SK-N-SH treated with all-trans-retinoic acid at 6 μM for 48 hours (cell line): ENCODE data around the gene CENPP.

Experiments used
- ATAC-seq: fragments of 200-7000 bp; cut with Tn5 transposase; 3 replicates; pipeline ENCODE4 v1.9.1; 2020; ENCODE audit warnings: mild to moderate bottlenecking, moderate library complexity
- ARNTL ChIP-seq: fragments of 450-650 bp; formaldehyde crosslinking; IDR thresholded peaks from 2 replicates; pipeline ENCODE4 v1.5.0; 2020; ENCODE audit warnings: low read depth, mild to moderate bottlenecking, moderate library complexity, borderline replicate concordance
- BACH2 ChIP-seq: fragments of 250-450 bp; sonication (Bioruptor Pico); IDR thresholded peaks from 2 replicates; pipeline ENCODE4 v1.9.0; 2021; ENCODE audit warnings: mild to moderate bottlenecking, borderline replicate concordance
- CREB5 ChIP-seq: fragments of 250-450 bp; sonication (Bioruptor Pico); IDR thresholded peaks from 2 replicates; pipeline ENCODE4 v1.5.1; 2020; ENCODE audit warnings: low read depth, mild to moderate bottlenecking, moderate library complexity
- CSDC2 ChIP-seq: fragments of 250-450 bp; sonication (Bioruptor Pico); IDR thresholded peaks from 2 replicates; pipeline ENCODE4 v1.5.0; 2020; ENCODE audit warnings: mild to moderate bottlenecking, moderate library complexity
- CSRNP3 ChIP-seq: fragments of 250-450 bp; sonication (Bioruptor Pico); IDR thresholded peaks from 2 replicates; pipeline ENCODE4 v1.5.1; 2021; ENCODE audit warnings: mild to moderate bottlenecking, moderate library complexity
- ESRRG ChIP-seq: fragments of 250-450 bp; sonication (Bioruptor Pico); IDR thresholded peaks from 2 replicates; pipeline ENCODE4 v1.6.1; 2021; ENCODE audit warnings: mild to moderate bottlenecking
- GLIS3 ChIP-seq: fragments of 250-450 bp; sonication (Bioruptor Pico); IDR thresholded peaks from 2 replicates; pipeline ENCODE4 v1.5.0; 2020; ENCODE audit warnings: mild to moderate bottlenecking, moderate library complexity
- ISL1 ChIP-seq: fragments of 250-450 bp; sonication (Bioruptor Pico); IDR thresholded peaks from 2 replicates; pipeline ENCODE4 v2.1.2; 2022; ENCODE audit warnings: mild to moderate bottlenecking, moderate library complexity
- OSR1 ChIP-seq: fragments of 250-450 bp; sonication (Bioruptor Pico); IDR thresholded peaks from 2 replicates; pipeline ENCODE4 v1.8.0; 2022; ENCODE audit warnings: moderate library complexity, mild to moderate bottlenecking, inconsistent platforms
- PATZ1 ChIP-seq: fragments of 250-450 bp; sonication (Bioruptor Pico); IDR thresholded peaks from 2 replicates; pipeline ENCODE4 v1.8.0; 2020; ENCODE audit warnings: mild to moderate bottlenecking, moderate library complexity, borderline replicate concordance
- POU6F1 ChIP-seq: fragments of 250-450 bp; sonication (Bioruptor Pico); IDR thresholded peaks from 2 replicates; pipeline ENCODE4 v1.8.0; 2021; ENCODE audit warnings: low read depth, mild to moderate bottlenecking, moderate library complexity, borderline replicate concordance
- PPARA ChIP-seq: fragments of 250-450 bp; sonication (Bioruptor Pico); IDR thresholded peaks from 2 replicates; pipeline ENCODE4 v1.5.0; 2020; ENCODE audit warnings: mild to moderate bottlenecking, borderline replicate concordance
- TCF4 ChIP-seq: fragments of 250-450 bp; sonication (Bioruptor Pico); IDR thresholded peaks from 2 replicates; pipeline ENCODE4 v1.8.0; 2021; ENCODE audit warnings: mild to moderate bottlenecking, moderate library complexity, borderline replicate concordance
- TSHZ2 ChIP-seq: fragments of 250-450 bp; sonication (Bioruptor Pico); IDR thresholded peaks from 2 replicates; pipeline ENCODE4 v1.5.0; 2020; ENCODE audit warnings: mild to moderate bottlenecking, moderate library complexity
- ZC3H10 ChIP-seq: fragments of 250-450 bp; sonication (Bioruptor Pico); IDR thresholded peaks from 2 replicates; pipeline ENCODE4 v1.5.1; 2021; ENCODE audit warnings: mild to moderate bottlenecking, moderate library complexity
- ZFP30 ChIP-seq: fragments of 450-650 bp; formaldehyde crosslinking; IDR thresholded peaks from 2 replicates; pipeline ENCODE4 v1.5.0; 2022; ENCODE audit warnings: mild to moderate bottlenecking, moderate library complexity
- ZNF565 ChIP-seq: fragments of 450-650 bp; formaldehyde crosslinking; conservative IDR thresholded peaks from 2 replicates; pipeline ENCODE4 v1.5.0; 2020; ENCODE audit warnings: low read depth, mild to moderate bottlenecking, moderate library complexity
- ZNF8 ChIP-seq: fragments of 450-650 bp; formaldehyde crosslinking; IDR thresholded peaks from 2 replicates; pipeline ENCODE4 v1.5.0; 2020; ENCODE audit warnings: mild to moderate bottlenecking, moderate library complexity

Gene CENPP

GRCh38 chr9:92525306-92525705, 199.6 kb downstream of the CENPP start:
- no peak for ATAC-seq
- TF ChIP-seq TCF4 (CRISPR knock-in tag) (no peak), PPARA (CRISPR knock-in tag) (no peak), CREB5 (CRISPR knock-in tag) (no peak), CSRNP3 (no peak), OSR1 (CRISPR knock-in tag) (no peak), ARNTL (CRISPR knock-in tag) (no peak), ZNF565 (CRISPR knock-in tag) (no peak)

GRCh38 chr9:92527291-92527828, 201.6 kb downstream of the CENPP start:
- ATAC-seq, result no peak
- TF ChIP-seq CSDC2 (no peak), ISL1 (CRISPR knock-in tag) (no peak), ESRRG (no peak), TSHZ2 (CRISPR knock-in tag) (no peak), ZNF8 (CRISPR knock-in tag) (no peak), ZFP30 (CRISPR knock-in tag) (no peak), CSRNP3 (no peak), ZC3H10 (CRISPR knock-in tag) (no peak), PATZ1 (CRISPR knock-in tag) (no peak), BACH2 (CRISPR knock-in tag) (no peak)

- no peak for ATAC-seq
- no peak for TF ChIP-seq GLIS3 (CRISPR knock-in tag)
- TF ChIP-seq TSHZ2 (CRISPR knock-in tag), result no peak
- no peak for TF ChIP-seq ARNTL (CRISPR knock-in tag)
- no peak for TF ChIP-seq ESRRG
- TF ChIP-seq CSDC2, result no peak
- TF ChIP-seq TCF4 (CRISPR knock-in tag), result no peak
- TF ChIP-seq PPARA (CRISPR knock-in tag), result no peak
- TF ChIP-seq OSR1 (CRISPR knock-in tag), result no peak
- no peak for TF ChIP-seq CREB5 (CRISPR knock-in tag)
- TF ChIP-seq CSRNP3, result no peak
- no peak for TF ChIP-seq POU6F1 (CRISPR knock-in tag)
- TF ChIP-seq ZNF565 (CRISPR knock-in tag), result no peak
Observed at GRCh38 chr9:92527832-92528521, 202.2 kb downstream of the CENPP start.
